Osteocyte (in vitro differentiated cells): ENCODE measurements around the gene GIPC2. TPM values are rescaled to one million over a fixed set of nuclear protein-coding genes. Genes with fewer than 3 reads are reported as not detected.

ENCODE experiments used
- DNase-seq: peaks from one replicate; pipeline ENCODE4 v3.0.0; 2021; ENCODE audit warnings: mixed read lengths; ENCODE audit not compliant: unreplicated experiment; ENCODE audit errors: extremely low spot score
- H3K27ac Mint-ChIP-seq: one replicate; pipeline ENCODE4 v1.8.0; 2021; ENCODE audit warnings: mild to moderate bottlenecking, mixed read lengths; ENCODE audit not compliant: unreplicated experiment
- H3K27me3 Mint-ChIP-seq: one replicate; pipeline ENCODE4 v1.8.0; 2021; ENCODE audit warnings: mixed read lengths; ENCODE audit not compliant: unreplicated experiment
- H3K36me3 Mint-ChIP-seq: one replicate; pipeline ENCODE4 v1.8.0; 2021; ENCODE audit warnings: mixed read lengths; ENCODE audit not compliant: unreplicated experiment
- H3K4me1 Mint-ChIP-seq: one replicate; pipeline ENCODE4 v1.8.0; 2021; ENCODE audit warnings: mixed read lengths; ENCODE audit not compliant: unreplicated experiment
- H3K4me3 Mint-ChIP-seq: one replicate; pipeline ENCODE4 v1.8.0; 2021; ENCODE audit warnings: mild to moderate bottlenecking, moderate library complexity, mixed read lengths; ENCODE audit not compliant: unreplicated experiment
- H3K9me3 Mint-ChIP-seq: one replicate; pipeline ENCODE4 v1.8.0; 2021; ENCODE audit warnings: mixed read lengths; ENCODE audit not compliant: unreplicated experiment
- CTCF ChIP-seq: fragments of 200-600 bp; sonication (generic); IDR thresholded peaks from 2 replicates; pipeline ENCODE4 v1.5.0; 2021; ENCODE audit warnings: antibody characterized with exemption, mild to moderate bottlenecking, moderate library complexity
- total RNA-seq: library from RNA; stranded (reverse); gene quantifications from 2 replicates; pipeline ENCODE4 v1.2.1, GENCODE V29; 2021

The GIPC2 gene
- total RNA-seq, 1 donor from 2014 or later: 0.08 TPM

GRCh38 chr1:78004719-78005447, 40.9 kb upstream of the GIPC2 start, which contains the start of gene DNAJB4:
DNAJB4 (plus strand) TSS chr1:78004939; CDS start chr1:78005111, 172 bp downstream.
- Mint-ChIP-seq H3K4me3 (peak within 1 kb of the TSS; percentile 93), H3K9me3 (no peaks in the 10 kb centered on the region), H3K27ac (peak within 1 kb of the TSS; percentile 97), H3K36me3 (peaks cover 1% of the 10 kb centered on the region), H3K4me1 (peaks cover 46% of the 10 kb centered on the region), H3K27me3 (no peaks in the 10 kb centered on the region)
- no peak for DNase-seq
- no peak for TF ChIP-seq CTCF

DNA sequence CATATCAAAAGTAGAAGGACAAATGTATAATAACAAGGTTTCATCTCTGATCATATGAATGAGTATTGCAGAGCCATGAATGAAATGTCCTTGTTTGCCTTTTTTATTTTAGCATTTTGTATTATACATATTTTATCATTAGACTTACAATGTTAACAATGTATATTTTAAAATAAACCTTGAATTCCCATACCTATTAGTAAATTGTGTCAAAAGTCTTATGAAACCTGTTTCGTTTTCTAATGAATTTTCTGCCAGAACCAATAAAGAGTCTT, 40.4 kb upstream of the GIPC2 start:
- H3K4me1 Mint-ChIP-seq: peaks cover 50% of the 10 kb centered on the region
- H3K27ac Mint-ChIP-seq: peak overlapping the region; percentile 97
- no peak for TF ChIP-seq CTCF
- H3K9me3 Mint-ChIP-seq: no peaks in the 10 kb centered on the region
- peak overlapping the region; percentile 93 for H3K4me3 Mint-ChIP-seq
- no peaks in the 10 kb centered on the region for H3K27me3 Mint-ChIP-seq
- no peak for DNase-seq
- H3K36me3 Mint-ChIP-seq: peaks cover 2% of the 10 kb centered on the region

DNA sequence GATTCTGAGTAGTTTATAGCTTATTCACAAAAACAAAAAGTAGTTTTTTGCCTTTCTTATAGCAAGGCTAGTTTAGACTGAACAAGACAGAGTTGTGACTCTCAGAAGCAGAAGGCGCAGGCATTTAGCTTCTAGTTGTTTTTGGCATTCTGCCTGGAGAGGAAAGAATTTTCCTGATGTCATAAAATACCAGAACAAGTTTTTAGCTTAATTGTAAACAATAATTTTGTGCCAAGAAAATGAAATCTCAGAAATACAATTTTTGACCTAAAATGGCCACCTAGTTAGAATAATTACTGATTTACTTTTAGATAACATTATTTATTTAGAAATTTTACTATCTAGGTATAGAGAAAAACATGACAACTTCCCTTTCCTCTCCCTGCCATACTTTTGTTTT, 40.0 kb upstream of the GIPC2 start:
- H3K4me3 Mint-ChIP-seq: peak overlapping the region; percentile 93
- no peak for DNase-seq
- H3K27ac Mint-ChIP-seq: peak overlapping the region; percentile 97
- peaks cover 2% of the 10 kb centered on the region for H3K36me3 Mint-ChIP-seq
- no peaks in the 10 kb centered on the region for H3K9me3 Mint-ChIP-seq
- peaks cover 53% of the 10 kb centered on the region for H3K4me1 Mint-ChIP-seq
- TF ChIP-seq CTCF: no peak
- H3K27me3 Mint-ChIP-seq: no peaks in the 10 kb centered on the region

- Mint-ChIP-seq H3K4me3 (peak overlapping the region; percentile 93), H3K27me3 (no peaks in the 10 kb centered on the region), H3K36me3 (peaks cover 2% of the 10 kb centered on the region), H3K4me1 (peaks cover 60% of the 10 kb centered on the region), H3K9me3 (no peaks in the 10 kb centered on the region), H3K27ac (peak overlapping the region; percentile 97)
- no peak for DNase-seq
- no peak for TF ChIP-seq CTCF
These were observed 39.2 kb upstream of the GIPC2 start for GRCh38 chr1:78006521-78006920.

GRCh38 chr1:78007677-78008341, 38.0 kb upstream of the GIPC2 start:
- H3K27ac Mint-ChIP-seq: peak overlapping the region; percentile 97

More at GRCh38 chr1:78007677-78008341, 38.0 kb upstream of the GIPC2 start:
- DNase-seq: no peak
- H3K27me3 Mint-ChIP-seq: no peaks in the 10 kb centered on the region
- H3K9me3 Mint-ChIP-seq: no peaks in the 10 kb centered on the region
- peaks cover 51% of the 10 kb centered on the region for H3K4me1 Mint-ChIP-seq
- peaks cover 3% of the 10 kb centered on the region for H3K36me3 Mint-ChIP-seq
- peak overlapping the region; percentile 93 for H3K4me3 Mint-ChIP-seq
- TF ChIP-seq CTCF: no peak
